Measurements from ENCODE around the gene GPR108.

Gene GPR108

GRCh38 chr19:6707658-6708018 lies 29.7 kb downstream of the GPR108 start:
- no peak overlapping the region for H3K27ac ChIP-seq (ENCODE audit: insufficient read depth in 1 of 2, low read depth in 1 of 2, low read length in 2 of 2, poor library complexity in 1 of 2, severe bottlenecking in 2 of 2)
- ChIA-PET POLR2A (no interaction called here), CTCF (no interaction called here)
- H3K27me3 ChIP-seq (replicated peaks in 2 of 5; ENCODE audit: control insufficient read depth in 4 of 5, insufficient read depth in 5 of 5, low read length in 4 of 5): peaks cover 0 to 38% (median 14%) of the 10 kb centered on the region in 5 experiments
- peaks cover 0 to 3% (median 0%) of the 10 kb centered on the region in 5 experiments for H3K9me3 ChIP-seq (ENCODE audit: control extremely low read depth in 1 of 5, control insufficient read depth in 4 of 5, insufficient read depth in 2 of 5, low read depth in 1 of 5, low read length in 4 of 5)
- H3K4me1 ChIP-seq (ENCODE audit: control extremely low read depth in 1 of 4, control insufficient read depth in 4 of 4, insufficient read depth in 4 of 4, low read length in 3 of 4): no peaks in the 10 kb centered on the region
- H3K4me3 ChIP-seq (ENCODE audit: control insufficient read depth in 1 of 7, extremely low read depth in 1 of 7, insufficient read depth in 4 of 7, low read depth in 2 of 7, low read length in 6 of 7): no peak overlapping the region
- WGBS (ENCODE audit: insufficient coverage): 92% methylated on average over 7 of the region's 16 CpGs
- H3K36me3 ChIP-seq (ENCODE audit: control insufficient read depth in 4 of 4, insufficient read depth in 4 of 4, low read length in 3 of 4): no peaks in the 10 kb centered on the region
- no peak for DNase-seq

GRCh38 chr19:6707011-6707657 lies 30.2 kb downstream of the GPR108 start:
- ChIA-PET CTCF (no interaction called here), POLR2A (no interaction called here)
- H3K36me3 ChIP-seq (ENCODE audit: control insufficient read depth in 4 of 4, insufficient read depth in 4 of 4, low read length in 3 of 4): no peaks in the 10 kb centered on the region
- no peaks in the 10 kb centered on the region for H3K9me3 ChIP-seq (ENCODE audit: control extremely low read depth in 1 of 5, control insufficient read depth in 4 of 5, insufficient read depth in 2 of 5, low read depth in 1 of 5, low read length in 4 of 5)
- no peak overlapping the region for H3K27ac ChIP-seq (ENCODE audit: insufficient read depth in 1 of 2, low read depth in 1 of 2, low read length in 2 of 2, poor library complexity in 1 of 2, severe bottlenecking in 2 of 2)
- H3K4me3 ChIP-seq (ENCODE audit: control insufficient read depth in 1 of 7, extremely low read depth in 1 of 7, insufficient read depth in 4 of 7, low read depth in 2 of 7, low read length in 6 of 7): no peak overlapping the region
- peaks cover 0 to 35% (median 14%) of the 10 kb centered on the region in 5 experiments for H3K27me3 ChIP-seq (replicated peaks in 2 of 5; ENCODE audit: control insufficient read depth in 4 of 5, insufficient read depth in 5 of 5, low read length in 4 of 5)
- no peak for DNase-seq
- no peaks in the 10 kb centered on the region for H3K4me1 ChIP-seq (ENCODE audit: control extremely low read depth in 1 of 4, control insufficient read depth in 4 of 4, insufficient read depth in 4 of 4, low read length in 3 of 4)
- WGBS (ENCODE audit: insufficient coverage): 93% methylated on average over 36 of the region's 44 CpGs

- POLR2A ChIA-PET: no interaction called here
- Histone ChIP-seq H3K9me3 (ENCODE audit: control extremely low read depth in 1 of 5, control insufficient read depth in 4 of 5, insufficient read depth in 2 of 5, low read depth in 1 of 5, low read length in 4 of 5) (no peaks in the 10 kb centered on the region), H3K4me1 (ENCODE audit: control extremely low read depth in 1 of 4, control insufficient read depth in 4 of 4, insufficient read depth in 4 of 4, low read length in 3 of 4) (no peaks in the 10 kb centered on the region), H3K27ac (ENCODE audit: insufficient read depth in 1 of 2, low read depth in 1 of 2, low read length in 2 of 2, poor library complexity in 1 of 2, severe bottlenecking in 2 of 2) (no peak overlapping the region), H3K27me3 (replicated peaks in 2 of 5; ENCODE audit: control insufficient read depth in 4 of 5, insufficient read depth in 5 of 5, low read length in 4 of 5) (peaks cover 0 to 32% (median 14%) of the 10 kb centered on the region in 5 experiments), H3K4me3 (ENCODE audit: control insufficient read depth in 1 of 7, extremely low read depth in 1 of 7, insufficient read depth in 4 of 7, low read depth in 2 of 7, low read length in 6 of 7) (no peak overlapping the region), H3K36me3 (ENCODE audit: control insufficient read depth in 4 of 4, insufficient read depth in 4 of 4, low read length in 3 of 4) (no peaks in the 10 kb centered on the region)
- no CpG with 5 or more reads among the region's 3 CpGs for WGBS (ENCODE audit: insufficient coverage)
- no peak for DNase-seq
- CTCF ChIA-PET: no interaction called here
Observed at GRCh38 chr19:6706633-6706958, 30.8 kb downstream of the GPR108 start.

- Histone ChIP-seq H3K4me3 (ENCODE audit: control insufficient read depth in 1 of 7, extremely low read depth in 1 of 7, insufficient read depth in 4 of 7, low read depth in 2 of 7, low read length in 6 of 7) (no peak overlapping the region), H3K27ac (ENCODE audit: insufficient read depth in 1 of 2, low read depth in 1 of 2, low read length in 2 of 2, poor library complexity in 1 of 2, severe bottlenecking in 2 of 2) (no peak overlapping the region), H3K9me3 (ENCODE audit: control extremely low read depth in 1 of 5, control insufficient read depth in 4 of 5, insufficient read depth in 2 of 5, low read depth in 1 of 5, low read length in 4 of 5) (no peaks in the 10 kb centered on the region), H3K27me3 (replicated peaks in 2 of 5; ENCODE audit: control insufficient read depth in 4 of 5, insufficient read depth in 5 of 5, low read length in 4 of 5) (peaks cover 0 to 27% (median 14%) of the 10 kb centered on the region in 5 experiments), H3K36me3 (ENCODE audit: control insufficient read depth in 4 of 4, insufficient read depth in 4 of 4, low read length in 3 of 4) (no peaks in the 10 kb centered on the region), H3K4me1 (ENCODE audit: control extremely low read depth in 1 of 4, control insufficient read depth in 4 of 4, insufficient read depth in 4 of 4, low read length in 3 of 4) (no peaks in the 10 kb centered on the region)
- no peak for DNase-seq
- 95% methylated on average over 8 of the region's 11 CpGs for WGBS (ENCODE audit: insufficient coverage)
- CTCF ChIA-PET: no interaction called here
- POLR2A ChIA-PET: no interaction called here
Observed at GRCh38 chr19:6705931-6706632, 31.3 kb downstream of the GPR108 start.

GRCh38 chr19:6700586-6701316 lies 36.6 kb downstream of the GPR108 start:
- Histone ChIP-seq H3K4me1 (ENCODE audit: control extremely low read depth in 1 of 4, control insufficient read depth in 4 of 4, insufficient read depth in 4 of 4, low read length in 3 of 4) (peaks cover 0 to 4% (median 2%) of the 10 kb centered on the region in 4 experiments), H3K27ac (ENCODE audit: insufficient read depth in 1 of 2, low read depth in 1 of 2, low read length in 2 of 2, poor library complexity in 1 of 2, severe bottlenecking in 2 of 2) (no peak overlapping the region), H3K36me3 (ENCODE audit: control insufficient read depth in 4 of 4, insufficient read depth in 4 of 4, low read length in 3 of 4) (no peaks in the 10 kb centered on the region), H3K27me3 (replicated peaks in 2 of 5; ENCODE audit: control insufficient read depth in 4 of 5, insufficient read depth in 5 of 5, low read length in 4 of 5) (peaks cover 0 to 8% (median 4%) of the 10 kb centered on the region in 5 experiments), H3K9me3 (ENCODE audit: control extremely low read depth in 1 of 5, control insufficient read depth in 4 of 5, insufficient read depth in 2 of 5, low read depth in 1 of 5, low read length in 4 of 5) (no peaks in the 10 kb centered on the region), H3K4me3 (ENCODE audit: control insufficient read depth in 1 of 7, extremely low read depth in 1 of 7, insufficient read depth in 4 of 7, low read depth in 2 of 7, low read length in 6 of 7) (no peak overlapping the region)
- ChIA-PET CTCF (interaction anchor here (0.7 kb wide), 1 partner anchor 10 kb away, joined by 5 read pairs; no protein-coding TSS in a partner anchor), POLR2A (no interaction called here)
- DNase-seq: no peak
- WGBS (ENCODE audit: insufficient coverage): 96% methylated on average over 7 of the region's 8 CpGs

- ChIA-PET POLR2A (no interaction called here), CTCF (no interaction called here)
- Histone ChIP-seq H3K27me3 (replicated peaks in 2 of 5; ENCODE audit: control insufficient read depth in 4 of 5, insufficient read depth in 5 of 5, low read length in 4 of 5) (peaks cover 0 to 8% (median 4%) of the 10 kb centered on the region in 5 experiments), H3K4me3 (ENCODE audit: control insufficient read depth in 1 of 7, extremely low read depth in 1 of 7, insufficient read depth in 4 of 7, low read depth in 2 of 7, low read length in 6 of 7) (no peak overlapping the region), H3K27ac (ENCODE audit: insufficient read depth in 1 of 2, low read depth in 1 of 2, low read length in 2 of 2, poor library complexity in 1 of 2, severe bottlenecking in 2 of 2) (no peak overlapping the region), H3K4me1 (ENCODE audit: control extremely low read depth in 1 of 4, control insufficient read depth in 4 of 4, insufficient read depth in 4 of 4, low read length in 3 of 4) (peaks cover 0 to 4% (median 2%) of the 10 kb centered on the region in 4 experiments), H3K36me3 (ENCODE audit: control insufficient read depth in 4 of 4, insufficient read depth in 4 of 4, low read length in 3 of 4) (no peaks in the 10 kb centered on the region), H3K9me3 (ENCODE audit: control extremely low read depth in 1 of 5, control insufficient read depth in 4 of 5, insufficient read depth in 2 of 5, low read depth in 1 of 5, low read length in 4 of 5) (no peaks in the 10 kb centered on the region)
- DNase-seq: no peak
Observed at GRCh38 chr19:6699935-6700334, 37.4 kb downstream of the GPR108 start.

GRCh38 chr19:6697291-6697690 lies 40.1 kb downstream of the GPR108 start:
- CTCF ChIA-PET: interaction anchor here (0.6 kb wide), 1 partner anchor 16 kb away, joined by 4 read pairs; no protein-coding TSS in a partner anchor
- H3K9me3 ChIP-seq (ENCODE audit: control extremely low read depth in 1 of 5, control insufficient read depth in 4 of 5, insufficient read depth in 2 of 5, low read depth in 1 of 5, low read length in 4 of 5): no peaks in the 10 kb centered on the region
- no peak overlapping the region for H3K4me3 ChIP-seq (ENCODE audit: control insufficient read depth in 1 of 7, extremely low read depth in 1 of 7, insufficient read depth in 4 of 7, low read depth in 2 of 7, low read length in 6 of 7)
- DNase-seq: peak in 1 of 3 donors; percentile 15
- H3K27ac ChIP-seq (ENCODE audit: insufficient read depth in 1 of 2, low read depth in 1 of 2, low read length in 2 of 2, poor library complexity in 1 of 2, severe bottlenecking in 2 of 2): no peak overlapping the region
- 36% methylated on average over 13 of the region's 13 CpGs for WGBS (ENCODE audit: insufficient coverage)
- H3K27me3 ChIP-seq (replicated peaks in 2 of 5; ENCODE audit: control insufficient read depth in 4 of 5, insufficient read depth in 5 of 5, low read length in 4 of 5): peaks cover 0 to 9% (median 3%) of the 10 kb centered on the region in 5 experiments
- POLR2A ChIA-PET: no interaction called here
- no peaks in the 10 kb centered on the region for H3K36me3 ChIP-seq (ENCODE audit: control insufficient read depth in 4 of 4, insufficient read depth in 4 of 4, low read length in 3 of 4)
- peaks cover 0 to 4% (median 2%) of the 10 kb centered on the region in 4 experiments for H3K4me1 ChIP-seq (ENCODE audit: control extremely low read depth in 1 of 4, control insufficient read depth in 4 of 4, insufficient read depth in 4 of 4, low read length in 3 of 4)
